Measurements from ENCODE around the gene SLC7A6.

SLC7A6 gene

GRCh38 chr16:68281368-68282063, 17.2 kb downstream of the SLC7A6 start:
- H3K4me3 ChIP-seq (replicated peaks; ENCODE audit: low read depth, low read length): no peak overlapping the region
- no peak for DNase-seq (ENCODE audit: extremely low read depth, low read depth)
- no peak for TF ChIP-seq CTCF (IDR thresholded peaks at IDR 0.05; ENCODE audit: low read depth, low read length, missing control alignments)

- no peak overlapping the region for H3K4me3 ChIP-seq (replicated peaks; ENCODE audit: low read depth, low read length)
- TF ChIP-seq CTCF (IDR thresholded peaks at IDR 0.05; ENCODE audit: low read depth, low read length, missing control alignments): no peak
- DNase-seq (ENCODE audit: extremely low read depth, low read depth): no peak
Measured at GRCh38 chr16:68282064-68282452, 17.7 kb downstream of the SLC7A6 start.

- no peak for DNase-seq (ENCODE audit: extremely low read depth, low read depth)
- no peak for TF ChIP-seq CTCF (IDR thresholded peaks at IDR 0.05; ENCODE audit: low read depth, low read length, missing control alignments)
- no peak overlapping the region for H3K4me3 ChIP-seq (replicated peaks; ENCODE audit: low read depth, low read length)
Measured at GRCh38 chr16:68283346-68283745, 19.0 kb downstream of the SLC7A6 start.

GRCh38 chr16:68283801-68284598, 19.7 kb downstream of the SLC7A6 start:
- no peak for TF ChIP-seq CTCF (IDR thresholded peaks at IDR 0.05; ENCODE audit: low read depth, low read length, missing control alignments)
- DNase-seq (ENCODE audit: extremely low read depth, low read depth): no peak
- no peak overlapping the region for H3K4me3 ChIP-seq (replicated peaks; ENCODE audit: low read depth, low read length)

- no peak for DNase-seq (ENCODE audit: extremely low read depth, low read depth)
- TF ChIP-seq CTCF (IDR thresholded peaks at IDR 0.05; ENCODE audit: low read depth, low read length, missing control alignments): no peak
- H3K4me3 ChIP-seq (replicated peaks; ENCODE audit: low read depth, low read length): no peak overlapping the region
Measured at GRCh38 chr16:68284847-68285246, 20.5 kb downstream of the SLC7A6 start.

- no peak overlapping the region for H3K4me3 ChIP-seq (replicated peaks; ENCODE audit: low read depth, low read length)
- TF ChIP-seq CTCF (IDR thresholded peaks at IDR 0.05; ENCODE audit: low read depth, low read length, missing control alignments): no peak
- DNase-seq (ENCODE audit: extremely low read depth, low read depth): no peak
Measured at GRCh38 chr16:68285683-68286082, 21.4 kb downstream of the SLC7A6 start.
